Vagina (tissue), 2 donors: ENCODE measurements around the gene UBE2G2.

ENCODE experiments used
- POLR2A ChIP-seq, 2 donors: fragments of 450-650 bp; IDR thresholded peaks; one replicate each; pipeline ENCODE4 v1.6.1; 2017; ENCODE audit warnings: antibody characterized with exemption in 2 of 2, mild to moderate bottlenecking in 2 of 2, moderate library complexity in 2 of 2
- POLR2AphosphoS5 ChIP-seq, 2 donors: sonication (generic); formaldehyde crosslinking; IDR thresholded peaks; one replicate each; pipeline ENCODE4 v1.9.0; 2017; ENCODE audit warnings: antibody characterized with exemption in 2 of 2, mild to moderate bottlenecking in 2 of 2, low read depth in 1 of 2; ENCODE audit not compliant: insufficient read depth in 1 of 2

- TF ChIP-seq POLR2A (IDR thresholded peaks at IDR 0.05), result no peak
- TF ChIP-seq POLR2AphosphoS5 (IDR thresholded peaks at IDR 0.05; ENCODE audit: insufficient read depth in 1 of 2, low read depth in 1 of 2), result no peak
Observed at GRCh38 chr21:44829507-44830092, 28.0 kb upstream of the UBE2G2 start.
